HepG2 (cell line): Measurements from ENCODE around the gene NRL. TPM values are rescaled to one million over a fixed set of nuclear protein-coding genes. Genes with fewer than 3 reads are reported as not detected.

ENCODE experiments used
- CEBPG ChIP-seq: IDR thresholded peaks from 2 replicates; pipeline ENCODE4 v1.6.1; 2016
- HOXA3 ChIP-seq: sonication (generic); formaldehyde crosslinking; IDR thresholded peaks from 2 replicates; pipeline ENCODE4 v1.5.0; 2020; ENCODE audit warnings: missing genetic modification reagents
- MXD4 ChIP-seq: IDR thresholded peaks from 2 replicates; pipeline ENCODE4 v1.6.1; 2016; ENCODE audit warnings: mild to moderate bottlenecking, missing biosample characterization, missing genetic modification reagents
- NFYB ChIP-seq: sonication (generic); formaldehyde crosslinking; IDR thresholded peaks from 2 replicates; pipeline ENCODE4 v1.4.0; 2020; ENCODE audit warnings: missing genetic modification reagents
- SMYD3 ChIP-seq: sonication (generic); formaldehyde crosslinking; IDR thresholded peaks from 2 replicates; pipeline ENCODE4 v1.8.1; 2023; ENCODE audit warnings: mild to moderate bottlenecking, missing genetic modification reagents
- ZBTB40 ChIP-seq, 2 experiments: fragments of 450-650 bp in 1 of 2; sonication (generic) in 1 of 2; formaldehyde crosslinking in 1 of 2; IDR thresholded peaks; 2 replicates each; pipeline versions ENCODE4 v1.6.1 to v1.8.0; 2016 to 2022; ENCODE audit warnings: antibody characterized with exemption in 1 of 2, mild to moderate bottlenecking in 1 of 2, missing genetic modification reagents in 1 of 2
- ZGPAT ChIP-seq: IDR thresholded peaks from 2 replicates; pipeline ENCODE4 v1.6.1; 2016; ENCODE audit warnings: mild to moderate bottlenecking
- ZKSCAN1 ChIP-seq: fragments of 150-350 bp; IDR thresholded peaks from 2 replicates; pipeline ENCODE4 v1.6.1; 2014; ENCODE audit warnings: low read length
- ZNF232 ChIP-seq: sonication (generic); formaldehyde crosslinking; IDR thresholded peaks from 2 replicates; pipeline ENCODE4 v1.4.0; 2020; ENCODE audit warnings: missing genetic modification reagents, borderline replicate concordance
- ZNF234 ChIP-seq: sonication (generic); formaldehyde crosslinking; conservative IDR thresholded peaks from 2 replicates; pipeline ENCODE4 v1.5.1; 2020; ENCODE audit warnings: mild to moderate bottlenecking, missing genetic modification reagents
- ZNF382 ChIP-seq: sonication (generic); formaldehyde crosslinking; IDR thresholded peaks from 2 replicates; pipeline ENCODE4 v1.5.0; 2020; ENCODE audit warnings: missing genetic modification reagents, mild to moderate bottlenecking, borderline replicate concordance
- ZNF672 ChIP-seq: sonication (generic); formaldehyde crosslinking; IDR thresholded peaks from 2 replicates; pipeline ENCODE4 v1.8.1; 2022; ENCODE audit warnings: missing genetic modification reagents
- ZNF691 ChIP-seq: sonication (generic); formaldehyde crosslinking; IDR thresholded peaks from 2 replicates; pipeline ENCODE4 v1.4.0; 2020; ENCODE audit warnings: missing genetic modification reagents, low read depth, mild to moderate bottlenecking, borderline replicate concordance
- ZNF704 ChIP-seq: sonication (generic); formaldehyde crosslinking; IDR thresholded peaks from 2 replicates; pipeline ENCODE4 v1.8.1; 2023; ENCODE audit warnings: mild to moderate bottlenecking, inconsistent platforms, moderate library complexity, missing genetic modification reagents, borderline replicate concordance
- ZNF850 ChIP-seq: sonication (generic); formaldehyde crosslinking; conservative IDR thresholded peaks from 2 replicates; pipeline ENCODE4 v1.9.0; 2021; ENCODE audit warnings: mild to moderate bottlenecking, missing genetic modification reagents
- ZSCAN21 ChIP-seq: sonication (generic); formaldehyde crosslinking; IDR thresholded peaks from 2 replicates; pipeline ENCODE4 v1.8.0; 2022; ENCODE audit warnings: mild to moderate bottlenecking, missing genetic modification reagents, moderate library complexity, borderline replicate concordance
- polyA plus RNA-seq, 8 experiments: library from polyadenylated mRNA; depleted of rRNA in 3 of 8; stranded (reverse) in 7 of 8; unstranded in 1 of 8; fragments of >200 nt; fragmentation: Illumina TruSeq in 4 of 8; extraction: Trizol in 4 of 8; gene quantifications; 2 replicates each; pipeline versions ENCODE4 v1.2.1 to v1.2.3, GENCODE V29; 2011 to 2016; ENCODE audit warnings: low read depth in 4 of 8, missing spikeins in 1 of 8, mixed read lengths in 1 of 8; ENCODE audit not compliant: insufficient read depth in 1 of 8
- total RNA-seq, 5 experiments: library from RNA; depleted of rRNA; stranded (reverse); fragments of >200 nt; fragmentation: Illumina TruSeq; extraction: Trizol; gene quantifications; 2 replicates each; pipeline ENCODE4 v1.2.3, GENCODE V29; 2016; ENCODE audit warnings: low read depth in 1 of 5

Gene NRL
- total and polyA plus RNA-seq, 2 of the 13 experiments (the other 11 are each of a cell fraction or from before 2014, with no cell fraction given), result 2.5 to 4.7 TPM

- 0 out of 2 replicates have a peak, but pooled peaks have one; percentile 74 for TF ChIP-seq ZNF704 (CRISPR knock-in tag)
- TF ChIP-seq MXD4 (CRISPR knock-in tag), result peak; percentile 46; the same call in 1 of the 2 replicates
- no peak for TF ChIP-seq ZNF672
- TF ChIP-seq ZNF382 (CRISPR knock-in tag), result no peak
- TF ChIP-seq HOXA3 (CRISPR knock-in tag), result peak; percentile 53
- TF ChIP-seq NFYB (CRISPR knock-in tag), result 0 out of 2 replicates have a peak, but pooled peaks have one; percentile 43
- no peak for TF ChIP-seq SMYD3 (CRISPR knock-in tag)
- TF ChIP-seq ZNF850 (CRISPR knock-in tag), result no peak
- no peak for TF ChIP-seq ZNF234 (CRISPR knock-in tag)
- no peak for TF ChIP-seq ZBTB40 (IDR thresholded peaks at IDR 0.05)
- no peak; the same call in 1 of the 2 replicates for TF ChIP-seq ZBTB40 (CRISPR knock-in tag; IDR thresholded peaks at IDR 0.05)
- TF ChIP-seq ZGPAT (CRISPR knock-in tag), result peak; percentile 56; the same call in 1 of the 2 replicates
- peak; percentile 89; the same call in 1 of the 2 replicates for TF ChIP-seq ZSCAN21 (CRISPR knock-in tag)
- 0 out of 2 replicates have a peak, but pooled peaks have one; percentile 59 for TF ChIP-seq ZNF691
- TF ChIP-seq ZKSCAN1, result no peak
- TF ChIP-seq CEBPG (CRISPR knock-in tag), result no peak
- TF ChIP-seq ZNF232 (CRISPR knock-in tag), result peak; percentile 29; the same call in 1 of the 2 replicates
Observed at GRCh38 chr14:24080888-24081738, 33.6 kb downstream of the NRL start (continued).
